ENCODE measurements around the gene USP6NL.

USP6NL gene

DNA sequence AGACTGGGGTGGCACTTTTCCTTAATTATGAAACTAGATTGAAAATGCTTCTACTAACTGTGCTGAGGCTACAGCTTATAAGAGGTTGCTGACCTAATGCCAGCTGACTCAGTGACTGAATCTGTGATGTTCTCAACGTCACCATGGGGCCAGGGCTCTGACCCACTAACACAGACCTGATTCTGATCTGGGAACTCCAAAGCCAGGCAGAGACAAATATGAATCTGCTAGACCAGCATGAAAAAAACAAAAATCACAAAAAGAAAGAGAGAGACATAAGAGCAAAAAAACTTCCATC is 16.1 kb downstream of the USP6NL start:
- no peak overlapping the region for H3K4me3 ChIP-seq (ENCODE audit: control insufficient read depth, low read depth, low read length)
- TF ChIP-seq, protein P1, sequence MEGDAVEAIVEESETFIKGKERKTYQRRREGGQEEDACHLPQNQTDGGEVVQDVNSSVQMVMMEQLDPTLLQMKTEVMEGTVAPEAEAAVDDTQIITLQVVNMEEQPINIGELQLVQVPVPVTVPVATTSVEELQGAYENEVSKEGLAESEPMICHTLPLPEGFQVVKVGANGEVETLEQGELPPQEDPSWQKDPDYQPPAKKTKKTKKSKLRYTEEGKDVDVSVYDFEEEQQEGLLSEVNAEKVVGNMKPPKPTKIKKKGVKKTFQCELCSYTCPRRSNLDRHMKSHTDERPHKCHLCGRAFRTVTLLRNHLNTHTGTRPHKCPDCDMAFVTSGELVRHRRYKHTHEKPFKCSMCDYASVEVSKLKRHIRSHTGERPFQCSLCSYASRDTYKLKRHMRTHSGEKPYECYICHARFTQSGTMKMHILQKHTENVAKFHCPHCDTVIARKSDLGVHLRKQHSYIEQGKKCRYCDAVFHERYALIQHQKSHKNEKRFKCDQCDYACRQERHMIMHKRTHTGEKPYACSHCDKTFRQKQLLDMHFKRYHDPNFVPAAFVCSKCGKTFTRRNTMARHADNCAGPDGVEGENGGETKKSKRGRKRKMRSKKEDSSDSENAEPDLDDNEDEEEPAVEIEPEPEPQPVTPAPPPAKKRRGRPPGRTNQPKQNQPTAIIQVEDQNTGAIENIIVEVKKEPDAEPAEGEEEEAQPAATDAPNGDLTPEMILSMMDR (IDR thresholded peaks at IDR 0.05; ENCODE audit: control insufficient read depth, insufficient read depth, low read depth, low read length, missing control alignments) = no peak
- DNase-seq (ENCODE audit: low read depth) = no peak

GRCh38 chr10:11594589-11595394 is 16.7 kb downstream of the USP6NL start:
- no peak for DNase-seq (ENCODE audit: low read depth)
- TF ChIP-seq, protein P1 (IDR thresholded peaks at IDR 0.05; ENCODE audit: control insufficient read depth, insufficient read depth, low read depth, low read length, missing control alignments) = no peak
- H3K4me3 ChIP-seq (ENCODE audit: control insufficient read depth, low read depth, low read length) = no peak overlapping the region

- no peak overlapping the region for H3K4me3 ChIP-seq (ENCODE audit: control insufficient read depth, low read depth, low read length)
- no peak for DNase-seq (ENCODE audit: low read depth)
- TF ChIP-seq, protein P1 (IDR thresholded peaks at IDR 0.05; ENCODE audit: control insufficient read depth, insufficient read depth, low read depth, low read length, missing control alignments) = no peak
These were observed 17.8 kb downstream of the USP6NL start for GRCh38 chr10:11593612-11594011.

DNA sequence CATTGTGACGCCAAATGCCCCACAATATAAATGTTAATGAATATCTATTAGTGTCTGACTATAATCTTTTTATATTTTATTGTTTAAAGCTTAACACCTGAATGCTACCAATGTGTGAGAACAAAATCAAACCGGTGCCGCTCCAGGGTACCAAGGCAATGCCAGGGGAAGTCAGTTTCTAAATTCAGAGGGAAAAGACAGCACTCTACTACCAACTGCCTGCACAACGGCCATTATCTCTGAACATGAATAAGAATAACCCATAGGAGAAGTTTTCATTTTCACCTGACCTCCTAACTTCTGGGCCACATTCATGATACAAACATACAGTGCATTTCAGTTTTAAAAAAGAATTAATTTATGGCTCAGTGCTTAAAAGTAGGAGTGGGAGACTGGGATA is 21.7 kb downstream of the USP6NL start:
- TF ChIP-seq, protein P1 (IDR thresholded peaks at IDR 0.05; ENCODE audit: control insufficient read depth, insufficient read depth, low read depth, low read length, missing control alignments) = no peak
- H3K4me3 ChIP-seq (ENCODE audit: control insufficient read depth, low read depth, low read length) = no peak overlapping the region
- DNase-seq (ENCODE audit: low read depth) = no peak

DNA sequence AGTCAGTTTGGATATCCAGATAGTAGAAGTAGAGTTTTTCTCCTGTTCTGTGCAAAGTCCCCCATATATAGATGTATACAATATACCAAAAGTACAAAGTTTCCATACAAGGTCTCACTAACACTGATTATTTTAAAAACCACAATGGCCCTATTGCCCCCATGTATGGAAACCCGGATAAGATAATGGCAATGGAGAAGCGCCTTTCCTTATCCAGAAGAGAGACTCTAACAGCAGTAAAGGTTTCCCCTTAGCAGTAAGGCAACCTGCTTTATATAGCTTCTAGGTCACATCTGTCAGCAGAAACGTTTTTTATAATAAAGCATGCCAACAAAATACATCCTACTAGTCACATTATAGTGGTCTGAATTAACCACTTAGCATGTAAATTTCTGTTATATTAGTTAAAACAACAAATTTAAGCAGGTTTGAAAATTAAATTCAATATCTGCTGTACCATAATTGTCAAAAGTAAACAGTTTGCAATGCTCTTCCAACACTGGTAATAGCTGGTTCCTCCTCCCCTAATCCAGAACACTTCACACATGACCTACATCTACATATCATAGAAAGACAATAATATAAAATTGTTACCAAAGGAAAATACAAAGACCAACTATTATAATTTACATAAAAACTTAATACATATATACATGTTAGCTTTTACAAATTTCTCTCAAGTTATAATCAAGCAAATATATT is 22.4 kb downstream of the USP6NL start:
- H3K4me3 ChIP-seq (ENCODE audit: control insufficient read depth, low read depth, low read length) = no peak overlapping the region
- DNase-seq (ENCODE audit: low read depth) = no peak
- TF ChIP-seq, protein P1 (IDR thresholded peaks at IDR 0.05; ENCODE audit: control insufficient read depth, insufficient read depth, low read depth, low read length, missing control alignments) = no peak

DNA sequence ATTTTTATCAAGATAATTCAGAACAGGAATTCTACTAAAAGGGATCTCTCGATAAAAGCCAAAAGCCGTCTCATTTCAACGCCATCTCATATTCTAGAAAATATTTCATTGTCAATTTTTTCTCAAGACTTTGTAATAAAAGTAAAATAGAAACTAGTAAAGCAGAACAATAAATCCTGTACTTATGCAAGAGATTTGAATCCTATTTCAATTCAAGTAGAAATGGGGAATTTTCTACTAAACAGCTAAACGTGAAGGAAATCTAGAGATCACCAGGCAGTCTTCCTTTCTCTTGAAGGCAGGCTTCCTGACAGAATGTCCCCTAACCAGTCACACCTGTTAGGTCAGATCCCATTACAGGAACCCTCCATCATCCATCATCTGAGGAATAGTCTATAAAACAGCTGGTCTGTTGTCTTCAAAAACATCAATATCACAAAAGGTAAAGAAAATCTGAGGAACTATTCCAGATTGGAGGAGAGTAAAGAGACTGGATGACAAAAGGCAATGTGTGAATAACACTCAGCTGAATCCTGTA is 23.7 kb downstream of the USP6NL start:
- TF ChIP-seq, protein P1 (IDR thresholded peaks at IDR 0.05; ENCODE audit: control insufficient read depth, insufficient read depth, low read depth, low read length, missing control alignments) = no peak
- no peak for DNase-seq (ENCODE audit: low read depth)
- H3K4me3 ChIP-seq (ENCODE audit: control insufficient read depth, low read depth, low read length) = no peak overlapping the region
